Fibroblast of skin of left quadriceps (primary cell): ENCODE data around the gene EXOC3L2.

Experiments
- DNase-seq, 2 experiments: peaks; one replicate each; pipeline ENCODE4 v3.0.0-alpha.2; 2013; ENCODE audit warnings: low read depth in 2 of 2

Gene EXOC3L2

DNA sequence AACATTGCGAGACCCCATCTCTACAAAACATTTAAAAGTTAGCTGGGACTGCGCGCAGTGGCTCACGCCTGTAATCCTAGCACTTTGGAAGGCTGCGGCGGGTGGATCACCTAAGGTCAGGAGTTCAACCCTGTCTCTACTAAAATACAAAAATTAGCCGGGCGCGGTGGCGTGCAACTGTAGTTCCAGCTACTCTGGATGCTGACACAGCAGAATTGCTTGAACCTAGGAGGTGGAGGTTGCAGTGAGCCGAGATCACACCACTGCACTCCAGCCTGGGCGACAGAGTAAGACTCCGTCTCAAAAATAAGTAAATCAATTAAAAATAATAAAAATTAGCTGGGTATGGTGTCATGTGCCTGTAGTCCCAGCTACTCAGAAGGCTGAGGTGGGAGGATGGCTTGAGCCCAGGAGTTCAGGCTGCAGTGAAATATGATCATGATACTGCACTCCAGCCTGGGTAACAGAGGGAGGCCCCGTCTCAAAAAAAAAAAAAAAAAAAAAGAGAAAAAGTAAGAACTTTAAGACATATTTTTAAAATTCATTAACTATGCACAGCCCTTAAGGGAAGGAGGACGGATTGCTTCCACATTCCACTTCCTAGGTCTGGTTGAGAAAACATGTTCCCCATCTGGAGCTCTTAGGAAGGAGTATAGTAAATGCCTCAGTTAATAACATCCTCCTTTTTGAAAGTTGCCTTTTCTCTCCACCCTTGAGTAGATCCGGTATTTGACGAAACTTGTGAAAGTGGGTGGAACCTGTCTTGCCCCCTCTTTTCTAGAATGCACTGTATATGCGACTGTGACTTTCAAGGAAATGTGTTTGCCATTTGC lies 26.1 kb downstream of the EXOC3L2 start:
- DNase-seq, result no peak

DNA sequence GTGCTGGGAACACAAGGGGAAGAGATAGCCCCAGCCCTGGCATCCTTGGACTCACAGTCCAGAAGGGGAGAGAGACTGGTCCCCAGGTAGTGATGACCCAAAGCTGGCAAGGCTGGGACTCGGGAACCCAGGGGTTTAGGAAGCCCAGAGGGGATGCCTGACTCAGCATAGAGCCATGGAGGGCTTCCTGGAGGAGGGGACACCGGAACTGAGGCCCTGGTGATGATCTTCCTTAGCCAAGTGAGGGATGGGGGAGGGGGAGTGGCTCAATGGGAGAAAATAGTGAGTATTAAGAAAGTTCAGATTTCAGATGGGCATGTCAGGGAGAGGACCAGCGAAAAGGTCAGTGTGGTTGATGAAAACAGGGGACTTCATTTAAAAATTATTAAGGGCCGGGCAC lies 26.8 kb downstream of the EXOC3L2 start:
- DNase-seq, result no peak

DNA sequence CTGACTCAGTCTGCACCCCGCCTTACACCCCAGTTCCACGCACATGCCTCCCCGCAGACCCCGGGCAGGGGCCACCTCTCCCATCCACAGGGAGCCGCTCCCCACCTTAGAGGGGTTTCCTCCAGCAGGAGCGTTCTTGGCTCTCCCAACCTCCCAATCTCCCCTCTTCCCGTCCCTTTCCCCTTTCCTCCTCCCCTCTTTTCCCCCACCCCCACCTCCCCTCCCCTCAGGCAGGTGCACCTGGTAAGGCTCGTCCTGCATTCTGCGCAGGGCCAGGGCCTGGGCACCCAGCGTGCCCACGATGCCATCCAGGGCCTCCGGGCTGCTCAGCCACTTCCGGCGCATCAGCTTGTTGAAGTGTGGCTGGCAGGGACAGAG lies 27.3 kb downstream of the EXOC3L2 start:
- DNase-seq, result no peak

DNA sequence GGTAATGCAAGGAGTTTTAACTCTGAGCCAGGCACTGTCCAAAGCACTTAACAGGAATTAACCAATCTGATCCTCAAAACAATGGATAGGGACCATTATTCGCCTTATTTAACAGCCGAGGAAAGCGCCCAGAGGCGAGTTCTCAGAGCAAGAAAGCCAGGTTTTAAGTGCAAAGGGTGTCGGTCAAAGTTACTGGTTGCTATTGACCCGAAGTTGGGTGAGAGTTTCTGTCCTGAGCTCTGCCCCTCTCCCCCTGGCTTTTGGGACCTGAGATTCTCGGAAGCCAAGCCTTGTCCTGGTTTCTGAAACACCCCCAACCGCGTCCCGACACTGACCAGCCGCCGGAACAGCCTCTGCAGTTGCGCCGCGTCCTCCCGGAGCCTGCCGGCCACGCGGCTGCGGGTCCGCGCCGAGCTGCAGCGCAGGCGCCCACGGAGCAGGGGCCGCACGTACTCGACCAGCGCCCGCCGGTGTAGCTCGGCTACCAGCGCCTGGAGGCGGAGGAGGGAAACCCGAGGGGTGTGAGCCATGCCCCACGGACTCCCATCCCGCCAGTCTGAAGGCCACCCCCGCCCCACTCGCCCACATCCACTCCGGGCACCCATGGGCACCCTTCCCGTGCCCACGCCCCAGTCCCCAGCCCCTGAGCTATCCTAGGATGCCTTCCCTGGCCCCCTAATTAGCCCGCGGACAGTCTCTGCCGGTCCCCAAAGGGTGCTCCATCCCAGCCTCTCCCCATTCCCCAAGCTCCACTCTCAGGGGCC lies 27.8 kb downstream of the EXOC3L2 start:
- no peak for DNase-seq

DNA sequence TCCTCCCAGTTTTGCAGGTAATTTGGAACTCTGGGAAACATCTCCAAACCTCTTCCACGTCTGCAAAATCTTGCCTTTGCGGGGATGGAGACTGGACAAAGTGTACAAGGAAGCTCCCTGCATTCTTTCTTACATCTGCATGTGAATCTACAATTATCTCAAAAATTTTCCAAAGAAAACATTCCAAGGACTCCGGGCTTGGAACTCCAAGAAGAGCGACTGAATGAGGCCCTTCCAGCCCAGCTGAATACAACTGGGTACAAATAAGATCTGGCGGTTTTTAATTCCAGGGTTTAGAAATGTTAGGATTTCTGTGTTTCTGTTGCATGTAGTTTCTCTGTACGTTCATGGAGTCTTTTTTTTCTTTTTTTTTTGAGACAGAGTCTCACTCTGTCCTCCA lies 28.5 kb downstream of the EXOC3L2 start:
- DNase-seq, result no peak

DNA sequence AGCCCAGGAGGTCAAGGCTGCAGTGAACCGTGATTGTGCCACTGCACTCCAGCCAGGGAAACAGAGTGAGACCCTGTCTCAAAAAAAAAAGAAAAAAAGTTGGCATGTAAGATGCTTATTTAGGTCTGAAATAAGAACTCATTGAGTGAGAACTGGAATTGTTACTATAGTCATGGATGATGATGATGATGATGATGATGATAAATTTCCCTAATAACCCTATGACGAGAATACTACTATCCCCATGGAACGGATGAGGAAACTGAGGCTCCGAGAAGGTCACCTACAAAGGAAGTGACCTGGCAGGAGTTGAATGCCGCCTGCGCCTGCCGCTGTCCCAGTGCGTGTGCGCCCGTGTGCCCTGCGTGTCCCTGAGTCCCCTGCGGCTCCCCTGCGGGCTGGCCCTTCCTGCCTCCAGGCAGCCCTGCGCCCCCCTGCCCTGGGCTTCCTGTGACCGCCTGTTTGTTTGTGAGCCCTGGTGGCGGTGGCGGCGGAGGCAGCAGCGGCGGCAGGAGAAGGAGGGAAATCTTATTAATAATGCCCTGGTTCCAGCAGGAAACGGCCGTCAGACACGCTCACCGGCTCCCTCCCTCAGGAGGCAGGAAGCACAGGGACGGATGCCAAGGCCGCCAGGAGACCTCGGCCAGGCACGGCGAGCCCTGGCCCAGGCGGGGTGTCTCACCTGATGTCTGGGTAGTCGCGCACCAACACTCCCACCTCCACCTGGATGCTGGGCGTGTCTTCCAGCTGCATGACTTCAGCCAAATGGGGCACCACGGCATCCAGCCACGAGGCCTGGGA lies 29.6 kb downstream of the EXOC3L2 start:
- no peak for DNase-seq

DNA sequence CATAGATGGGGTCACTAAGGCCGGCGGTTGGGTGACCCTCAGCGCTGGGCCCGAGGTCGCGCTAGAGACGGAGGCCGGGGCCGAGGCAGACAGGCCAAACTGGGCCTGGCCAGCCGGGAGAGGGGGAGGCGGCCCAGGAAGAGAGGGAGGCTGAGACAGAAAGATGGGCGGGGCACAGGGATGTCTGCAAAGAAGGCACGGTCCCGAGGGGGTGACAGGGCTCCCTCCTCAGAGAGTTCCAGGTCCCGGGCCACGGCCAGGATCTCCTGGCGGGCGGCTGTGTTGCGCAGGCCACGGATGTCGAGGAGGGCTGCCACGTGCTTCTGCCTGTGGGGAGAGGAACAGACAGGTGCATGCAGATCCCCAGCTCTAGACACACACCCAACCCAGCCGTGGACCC lies 32.2 kb downstream of the EXOC3L2 start:
- DNase-seq, result no peak

DNA sequence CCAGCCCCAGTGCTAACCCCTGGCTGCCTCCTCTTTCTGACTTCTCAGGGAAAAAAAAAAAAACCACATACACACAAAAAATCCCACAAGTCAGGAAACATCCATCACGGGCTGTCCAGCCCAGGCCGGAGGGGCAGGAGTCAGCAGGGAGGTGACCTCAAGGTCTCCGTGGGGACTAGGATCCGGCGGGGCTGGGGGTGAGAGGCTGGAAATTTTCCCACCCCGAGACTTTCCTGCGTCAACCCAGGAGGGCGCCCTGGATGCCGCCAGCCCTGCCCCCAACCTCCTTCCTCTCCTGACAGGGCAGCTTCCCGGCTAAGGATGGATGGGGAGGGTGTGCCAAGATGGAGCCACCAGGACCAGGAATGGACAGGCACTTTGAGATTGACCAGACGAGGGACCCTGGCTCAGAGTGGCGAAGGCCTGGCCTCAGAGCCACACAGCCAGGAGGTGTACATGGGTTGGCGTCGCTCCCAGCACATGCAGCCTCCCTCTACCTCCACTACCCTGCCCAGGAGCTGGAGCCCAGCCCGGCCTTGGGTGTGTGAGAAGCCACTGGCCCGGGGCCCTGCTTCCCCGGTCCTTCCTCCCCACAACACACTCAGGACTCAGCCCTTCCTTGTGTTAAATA lies 33.3 kb downstream of the EXOC3L2 start:
- DNase-seq, result no peak

DNA sequence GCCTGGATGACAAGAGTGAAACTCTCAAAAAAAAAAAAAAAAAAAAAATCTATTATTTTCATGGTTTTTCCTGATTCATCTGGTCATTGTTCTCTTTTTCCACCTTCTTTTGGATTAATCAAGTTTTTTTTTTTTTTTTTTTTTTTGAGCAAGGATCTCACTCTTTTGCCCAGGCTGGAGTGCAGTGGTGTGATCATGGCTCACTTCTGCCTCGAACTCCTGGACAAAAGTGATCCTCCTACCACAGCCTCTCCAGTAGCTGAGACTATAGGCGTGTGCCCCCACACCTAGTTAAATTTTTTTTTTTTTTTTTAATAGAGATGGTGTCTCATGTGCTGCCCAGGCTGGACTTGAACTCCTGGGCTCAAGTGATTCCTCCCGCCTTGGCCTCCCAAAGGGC lies 38.9 kb downstream of the EXOC3L2 start:
- DNase-seq, result no peak

DNA sequence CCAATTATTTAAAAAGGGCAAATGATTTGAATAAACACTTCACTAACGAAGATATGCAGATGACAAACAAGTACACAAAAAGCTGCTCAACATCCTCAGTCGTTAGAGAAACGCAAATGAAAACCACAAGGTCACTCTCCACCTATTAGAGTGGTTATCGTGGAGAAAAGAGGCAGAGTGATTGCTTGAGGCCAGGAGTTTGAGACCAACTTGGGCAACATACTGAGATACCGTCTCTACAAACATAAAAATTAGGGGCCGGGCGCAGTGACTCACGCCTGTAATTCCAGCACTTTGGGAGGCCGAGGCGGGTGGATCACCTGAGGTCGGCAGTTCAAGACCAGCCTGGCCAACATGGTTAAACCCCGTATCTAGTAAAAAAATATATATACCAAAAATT lies 39.4 kb downstream of the EXOC3L2 start:
- DNase-seq, result no peak

DNA sequence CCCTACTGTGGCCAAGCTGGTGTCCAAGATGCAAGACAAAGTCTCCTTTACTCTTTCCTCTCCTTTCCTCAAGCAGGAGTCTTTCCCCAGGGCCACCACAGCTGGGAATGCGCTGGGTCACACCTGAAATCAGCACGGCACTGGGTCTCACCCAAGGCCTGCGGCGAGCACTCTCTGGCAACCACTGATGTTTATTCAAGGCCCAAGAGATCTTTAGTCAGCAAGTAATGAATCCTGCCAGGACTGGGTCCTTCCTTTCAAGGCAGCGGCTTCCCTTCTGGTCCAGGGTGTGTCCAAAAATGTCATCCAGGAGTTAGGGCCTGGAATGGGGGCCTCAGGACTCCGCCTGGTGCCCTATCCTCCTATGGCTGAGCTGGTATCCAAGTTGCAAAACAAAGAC lies 42.6 kb downstream of the EXOC3L2 start:
- DNase-seq, result no peak

DNA sequence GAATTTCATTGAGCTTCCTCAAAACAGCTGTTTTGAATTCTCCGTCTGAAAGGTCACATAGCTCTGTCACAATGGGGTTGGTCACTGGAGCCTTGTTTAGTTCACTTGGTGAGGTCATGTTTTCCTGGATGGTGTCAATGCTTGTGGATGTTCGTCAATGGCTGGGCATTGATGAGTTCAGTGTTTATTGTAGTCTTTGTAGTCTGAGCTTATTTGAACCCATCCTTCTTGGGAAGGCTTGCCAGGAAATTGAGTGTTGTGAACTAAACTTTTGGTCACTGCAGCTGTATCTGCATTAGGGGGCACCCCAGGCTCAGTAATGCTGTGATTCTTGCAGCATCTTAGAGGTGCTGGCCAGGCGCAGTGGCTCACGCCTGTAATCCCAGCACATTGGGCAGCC lies 44.6 kb downstream of the EXOC3L2 start:
- no peak for DNase-seq

DNA sequence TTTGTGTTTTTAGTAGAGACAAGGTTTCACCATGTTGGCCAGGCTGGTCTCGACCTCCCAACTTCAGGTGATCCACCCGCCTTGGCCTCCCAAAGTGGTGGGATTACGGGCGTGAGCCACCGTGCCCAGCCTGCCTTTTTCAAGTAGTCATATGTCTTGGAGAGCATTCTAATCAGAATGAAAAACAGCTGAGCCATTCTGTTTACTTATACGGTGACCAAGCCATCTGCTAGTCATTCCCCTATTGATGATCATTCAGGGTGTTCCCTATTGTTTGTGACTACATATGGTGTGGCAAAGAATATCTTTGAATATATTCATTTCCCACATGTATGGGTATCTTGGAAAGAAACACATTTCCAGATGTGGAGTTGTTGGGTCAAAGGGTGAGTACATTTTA lies 49.4 kb downstream of the EXOC3L2 start:
- DNase-seq, result no peak

DNA sequence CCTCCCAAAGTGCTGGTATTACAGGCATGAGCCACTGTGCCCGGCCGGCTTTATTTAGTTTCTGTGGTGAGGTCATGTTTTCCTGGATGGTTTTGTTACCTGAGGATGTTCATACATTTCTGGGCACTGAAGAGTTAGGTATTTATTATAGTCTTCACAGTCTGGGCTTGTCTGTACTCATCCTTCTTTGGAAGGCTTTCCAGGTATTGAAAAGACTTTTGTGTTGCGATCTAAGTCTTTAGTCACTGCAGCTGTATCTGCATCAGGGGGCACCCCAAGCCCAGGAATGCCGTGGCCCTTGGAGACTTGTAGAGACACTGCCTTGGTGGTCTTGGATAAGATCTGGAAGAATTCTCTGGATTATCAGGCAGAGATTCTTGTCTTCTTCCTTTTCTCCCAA lies 53.8 kb downstream of the EXOC3L2 start:
- no peak for DNase-seq

DNA sequence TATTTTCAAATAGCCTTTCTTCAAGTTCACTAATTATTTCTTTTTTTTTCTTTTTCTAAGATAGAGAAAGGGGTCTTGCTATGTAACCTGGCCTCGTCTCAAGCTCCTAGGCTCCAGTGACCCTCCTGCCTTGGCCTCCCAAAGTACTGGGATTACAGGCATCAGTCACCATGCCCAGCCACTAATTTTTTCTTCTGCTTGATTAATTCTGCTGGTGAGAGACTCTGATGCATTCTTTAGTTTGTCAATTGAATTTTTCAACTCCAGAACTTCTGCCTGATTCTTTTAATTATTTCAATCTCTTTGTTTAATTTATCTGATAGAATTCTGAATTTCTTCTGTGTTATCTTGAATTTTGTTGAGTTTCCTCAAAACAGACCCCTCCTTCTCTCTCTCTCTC lies 55.2 kb downstream of the EXOC3L2 start:
- DNase-seq, result no peak

DNA sequence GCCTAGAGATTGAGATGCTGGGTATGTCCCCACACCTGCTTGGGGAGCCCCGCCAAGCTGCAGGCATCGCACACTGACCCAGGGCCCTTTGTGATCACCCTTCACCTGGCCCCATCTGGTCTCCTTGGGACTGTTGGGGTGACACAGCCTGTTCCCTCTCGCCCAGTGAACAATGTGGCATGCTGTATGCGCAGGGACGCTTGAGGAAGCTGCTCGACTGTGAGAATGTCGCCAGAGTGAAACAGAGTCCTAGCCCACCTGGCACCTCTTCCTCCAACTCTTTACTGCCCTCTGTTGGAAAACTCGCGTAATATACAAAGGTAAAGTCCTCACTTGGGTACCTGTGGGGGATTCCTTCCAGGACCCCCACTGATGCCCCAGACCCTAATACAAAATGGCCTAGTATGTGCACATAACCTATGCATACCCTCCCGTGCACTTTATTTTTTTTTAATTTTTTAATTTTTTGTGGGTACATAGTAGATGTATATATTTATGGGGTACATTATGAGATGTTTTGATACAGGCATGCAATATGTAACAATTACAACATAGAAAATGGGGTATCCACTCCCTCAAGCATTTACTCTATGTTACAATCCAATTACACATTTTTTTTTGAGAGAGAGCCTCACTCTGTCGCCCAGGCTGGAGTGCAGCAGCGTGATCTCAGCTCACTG lies 57.6 kb downstream of the EXOC3L2 start:
- no peak for DNase-seq

DNA sequence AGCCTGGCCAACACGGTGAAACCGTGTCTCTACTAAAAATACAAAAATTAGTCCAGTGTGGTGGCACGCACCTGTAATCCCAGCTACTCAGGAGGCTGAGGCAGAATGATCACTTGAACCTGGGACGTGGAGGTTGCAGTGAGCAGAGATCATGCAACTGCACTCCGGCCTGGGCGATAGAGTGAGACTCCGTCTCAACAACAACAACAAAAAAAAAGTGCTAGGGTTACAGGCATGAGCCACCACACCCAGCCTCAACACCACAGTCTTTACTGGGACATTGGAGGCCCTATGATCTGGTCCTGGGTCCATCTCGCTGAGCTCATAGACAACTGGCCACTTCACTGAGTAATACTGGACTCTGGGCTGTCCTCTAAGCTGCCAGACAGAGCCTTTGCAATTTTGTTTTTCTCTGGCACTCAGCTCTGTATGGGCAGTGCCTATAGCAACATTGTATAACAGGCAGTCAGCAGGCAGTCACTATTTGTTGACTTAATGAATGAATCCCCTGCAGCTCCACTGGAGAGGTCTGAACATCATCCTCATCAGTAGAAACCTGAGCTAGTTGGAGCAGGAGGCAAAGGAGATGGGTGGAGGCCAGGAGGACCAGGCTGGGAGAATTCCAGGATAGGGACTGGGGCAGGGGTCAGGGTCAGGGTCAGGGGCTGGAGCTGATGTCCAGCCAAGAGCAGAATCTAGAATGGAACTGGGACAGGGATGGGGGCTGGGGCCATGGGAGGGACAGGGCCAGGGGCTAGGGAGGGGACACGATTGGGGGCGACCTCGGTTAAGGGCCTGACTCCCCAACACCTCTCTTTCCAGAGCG lies 58.5 kb downstream of the EXOC3L2 start:
- DNase-seq, result no peak

DNA sequence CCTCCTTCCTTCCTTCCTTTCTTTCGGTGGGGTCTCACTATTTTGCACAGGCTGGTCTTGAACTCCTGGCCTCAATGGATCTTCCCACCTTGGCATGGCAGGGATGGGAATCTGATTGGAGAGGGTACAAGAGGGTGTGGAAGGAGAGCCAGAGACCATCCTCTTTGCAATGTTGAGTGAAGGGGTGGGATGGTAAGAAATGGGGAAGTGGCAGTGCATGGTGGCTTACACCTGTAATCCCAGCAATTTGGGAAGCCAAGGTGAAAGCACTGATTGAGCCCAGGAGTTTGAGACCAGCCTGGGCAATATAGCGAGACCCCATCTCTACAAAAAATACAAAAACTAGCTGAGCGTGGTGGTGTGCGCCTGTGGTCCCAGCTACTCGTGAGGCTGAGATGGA lies 61.1 kb downstream of the EXOC3L2 start:
- no peak for DNase-seq

DNA sequence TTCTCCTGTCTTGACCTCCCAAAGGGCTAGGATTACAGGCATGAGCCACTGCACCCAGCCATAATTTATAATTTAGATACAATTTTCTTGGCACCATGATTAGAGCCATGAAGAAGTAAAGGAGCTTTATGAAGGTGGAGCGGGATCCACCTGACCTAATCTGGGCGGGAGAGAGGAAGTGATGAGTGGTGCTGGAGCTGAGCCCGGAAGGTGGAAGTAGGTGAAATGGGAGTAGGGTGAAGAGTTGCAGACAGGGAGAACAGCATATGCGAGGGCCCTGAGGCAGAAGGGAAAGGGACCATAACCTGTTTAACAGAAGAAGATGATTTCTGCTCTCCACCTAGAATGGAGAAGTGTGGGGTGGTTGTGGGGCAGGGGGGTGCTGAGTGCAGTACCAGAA lies 62.4 kb downstream of the EXOC3L2 start:
- no peak for DNase-seq

DNA sequence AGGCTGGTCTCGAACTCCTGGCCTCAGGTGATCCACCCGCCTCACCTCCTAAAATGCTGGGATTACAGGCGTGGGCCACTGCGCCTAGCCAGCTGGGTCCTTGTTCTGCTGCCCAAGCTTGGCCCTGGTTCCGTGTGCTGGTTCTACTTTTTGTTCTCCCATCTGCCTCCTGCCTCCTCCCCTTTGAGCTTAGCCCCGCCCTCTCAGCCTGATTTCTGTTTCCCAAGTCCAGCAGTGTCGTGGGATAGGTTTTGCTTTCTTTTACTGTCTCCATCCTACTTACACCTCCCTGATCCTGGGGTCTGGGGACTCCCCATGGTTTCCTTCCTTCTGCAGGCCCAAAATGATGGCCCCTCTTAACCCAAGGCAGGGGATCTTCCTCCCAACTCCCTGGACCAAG lies 64.3 kb downstream of the EXOC3L2 start:
- no peak for DNase-seq
